SU-DHL-6 (cell line): ENCODE results near the gene C17orf114.

Source experiments
- H2AFZ ChIP-seq: fragments of 200-600 bp; sonication (generic); 2 replicates; pipeline ENCODE4 v1.6.1; 2014; ENCODE audit warnings: low read depth, mild to moderate bottlenecking, moderate library complexity, mixed read lengths, antibody characterized with exemption, low read length; ENCODE audit not compliant: severe bottlenecking
- H3F3A ChIP-seq: fragments of 200-600 bp; shearing (Covaris generic); 2 replicates; pipeline ENCODE4 v1.6.0; 2016; ENCODE audit warnings: antibody characterized with exemption, mild to moderate bottlenecking; ENCODE audit not compliant: insufficient read depth
- H3K27ac ChIP-seq: fragments of 200-600 bp; sonication (generic); 2 replicates; pipeline ENCODE4 v1.5.1; 2016; ENCODE audit warnings: low read depth, mild to moderate bottlenecking, low read length, moderate library complexity, mixed read lengths
- H3K27me3 ChIP-seq: fragments of 200-600 bp; sonication (generic), shearing (Covaris generic); 2 replicates; pipeline ENCODE4 v1.6.0; 2014; ENCODE audit warnings: mild to moderate bottlenecking, low read length
- H3K36me3 ChIP-seq: fragments of 200-600 bp; sonication (generic); 2 replicates; pipeline ENCODE4 v1.6.1; 2014; ENCODE audit warnings: mild to moderate bottlenecking, low read length, mixed read lengths
- H3K4me2 ChIP-seq: fragments of 300-600, 200-600 bp; shearing (Covaris generic), sonication (generic); 2 replicates; pipeline ENCODE4 v1.6.0; 2014; ENCODE audit warnings: low read length, low read depth, mild to moderate bottlenecking; ENCODE audit not compliant: poor library complexity, severe bottlenecking
- H3K4me3 ChIP-seq: fragments of 200-600 bp; sonication (generic); 2 replicates; pipeline ENCODE4 v1.5.1; 2014; ENCODE audit warnings: antibody characterized with exemption, low read length, mild to moderate bottlenecking, mixed read lengths; ENCODE audit not compliant: insufficient read depth, poor library complexity, severe bottlenecking
- H3K79me2 ChIP-seq: fragments of 200-600 bp; sonication (generic); 2 replicates; pipeline ENCODE4 v1.6.1; 2014; ENCODE audit warnings: mild to moderate bottlenecking, low read length, moderate library complexity; ENCODE audit not compliant: insufficient read depth
- H3K9ac ChIP-seq: fragments of 200-600 bp; sonication (generic); 2 replicates; pipeline ENCODE4 v1.7.0; 2014; ENCODE audit warnings: mild to moderate bottlenecking, low read length
- H3K9me2 ChIP-seq: fragments of 200-600 bp; sonication (generic); replicated peaks from 2 replicates; pipeline ENCODE4 v1.6.1; 2014; ENCODE audit warnings: low read length; ENCODE audit not compliant: insufficient read depth
- H3K9me3 ChIP-seq: fragments of 200-600 bp; sonication (generic); 2 replicates; pipeline ENCODE4 v1.6.1; 2014; ENCODE audit warnings: low read length, mixed read lengths; ENCODE audit not compliant: insufficient read depth
- H4K20me1 ChIP-seq: fragments of 200-600 bp; sonication (generic); 2 replicates; pipeline ENCODE4 v1.6.1; 2014; ENCODE audit warnings: low read depth, mild to moderate bottlenecking, antibody characterized with exemption, low read length, moderate library complexity, mixed read lengths
- EZH2phosphoT487 ChIP-seq: fragments of 200-600 bp; sonication (generic), shearing (Covaris generic); conservative IDR thresholded peaks from 2 replicates; pipeline ENCODE4 v1.6.1; 2018; ENCODE audit warnings: mild to moderate bottlenecking, antibody characterized with exemption, low read length, moderate library complexity, mixed read lengths
- TF ChIP-seq, protein P1 (sequence below): fragments of 200-600 bp; sonication (generic); IDR thresholded peaks from one replicate; pipeline ENCODE4 v1.5.1; 2017; ENCODE audit warnings: antibody characterized with exemption, mild to moderate bottlenecking, low read length, moderate library complexity; ENCODE audit not compliant: insufficient read depth, poor library complexity, severe bottlenecking

The C17orf114 gene

DNA sequence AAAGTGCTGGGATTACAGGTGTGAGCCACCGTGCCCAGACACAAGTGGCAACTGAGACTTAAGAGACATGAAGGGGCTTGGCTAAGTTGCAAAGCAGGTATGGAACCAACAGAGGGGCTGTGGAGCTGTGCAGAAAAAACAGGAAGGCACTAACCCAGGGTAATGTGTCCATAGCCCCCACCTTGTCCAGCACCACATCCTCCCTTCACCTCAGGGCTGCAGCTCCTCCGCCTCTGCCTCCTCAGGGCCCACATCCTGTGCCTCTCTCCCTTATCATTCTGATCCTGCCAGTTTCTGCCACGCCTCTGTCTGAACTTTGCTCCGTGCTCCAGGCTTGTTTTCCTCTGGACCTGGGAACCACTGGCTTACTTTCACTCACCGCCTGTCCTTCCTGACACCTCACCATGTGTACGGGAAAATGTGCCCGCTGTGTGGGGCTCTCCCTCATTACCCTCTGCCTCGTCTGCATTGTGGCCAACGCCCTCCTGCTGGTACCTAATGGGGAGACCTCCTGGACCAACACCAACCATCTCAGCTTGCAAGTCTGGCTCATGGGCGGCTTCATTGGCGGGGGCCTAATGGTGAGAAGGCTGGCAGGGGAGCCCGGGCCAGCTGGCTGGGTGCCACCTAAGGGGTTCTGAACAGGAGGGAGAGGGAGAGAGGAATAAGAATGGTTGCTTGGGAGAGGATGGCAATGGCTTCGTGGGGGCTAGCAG is 30.5 kb downstream of the C17orf114 start, which contains the start of gene TM4SF5:
TM4SF5 (plus strand) TSS at position 368 of the 716 bp plus-strand sequence; CDS start at position 405, 37 bp downstream.
- no peaks in the 10 kb centered on the region for H3K36me3 ChIP-seq
- TF ChIP-seq, protein P1, sequence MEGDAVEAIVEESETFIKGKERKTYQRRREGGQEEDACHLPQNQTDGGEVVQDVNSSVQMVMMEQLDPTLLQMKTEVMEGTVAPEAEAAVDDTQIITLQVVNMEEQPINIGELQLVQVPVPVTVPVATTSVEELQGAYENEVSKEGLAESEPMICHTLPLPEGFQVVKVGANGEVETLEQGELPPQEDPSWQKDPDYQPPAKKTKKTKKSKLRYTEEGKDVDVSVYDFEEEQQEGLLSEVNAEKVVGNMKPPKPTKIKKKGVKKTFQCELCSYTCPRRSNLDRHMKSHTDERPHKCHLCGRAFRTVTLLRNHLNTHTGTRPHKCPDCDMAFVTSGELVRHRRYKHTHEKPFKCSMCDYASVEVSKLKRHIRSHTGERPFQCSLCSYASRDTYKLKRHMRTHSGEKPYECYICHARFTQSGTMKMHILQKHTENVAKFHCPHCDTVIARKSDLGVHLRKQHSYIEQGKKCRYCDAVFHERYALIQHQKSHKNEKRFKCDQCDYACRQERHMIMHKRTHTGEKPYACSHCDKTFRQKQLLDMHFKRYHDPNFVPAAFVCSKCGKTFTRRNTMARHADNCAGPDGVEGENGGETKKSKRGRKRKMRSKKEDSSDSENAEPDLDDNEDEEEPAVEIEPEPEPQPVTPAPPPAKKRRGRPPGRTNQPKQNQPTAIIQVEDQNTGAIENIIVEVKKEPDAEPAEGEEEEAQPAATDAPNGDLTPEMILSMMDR, result no peak
- TF ChIP-seq EZH2phosphoT487, result no peak
- H3K27me3 ChIP-seq, result no peaks in the 10 kb centered on the region
- no peak within 1 kb of the TSS for H2AFZ ChIP-seq
- no peaks in the 10 kb centered on the region for H3K9me3 ChIP-seq
- H3K9me2 ChIP-seq, result no peaks in the 10 kb centered on the region
- no peaks in the 10 kb centered on the region for H4K20me1 ChIP-seq
- no peak within 1 kb of the TSS for H3K4me3 ChIP-seq
- H3K4me2 ChIP-seq, result no peak within 1 kb of the TSS
- H3K79me2 ChIP-seq, result no peaks in the 10 kb centered on the region
- no peaks in the 10 kb centered on the region for H3F3A ChIP-seq
- H3K27ac ChIP-seq, result no peak within 1 kb of the TSS
- H3K9ac ChIP-seq, result no peak within 1 kb of the TSS

DNA sequence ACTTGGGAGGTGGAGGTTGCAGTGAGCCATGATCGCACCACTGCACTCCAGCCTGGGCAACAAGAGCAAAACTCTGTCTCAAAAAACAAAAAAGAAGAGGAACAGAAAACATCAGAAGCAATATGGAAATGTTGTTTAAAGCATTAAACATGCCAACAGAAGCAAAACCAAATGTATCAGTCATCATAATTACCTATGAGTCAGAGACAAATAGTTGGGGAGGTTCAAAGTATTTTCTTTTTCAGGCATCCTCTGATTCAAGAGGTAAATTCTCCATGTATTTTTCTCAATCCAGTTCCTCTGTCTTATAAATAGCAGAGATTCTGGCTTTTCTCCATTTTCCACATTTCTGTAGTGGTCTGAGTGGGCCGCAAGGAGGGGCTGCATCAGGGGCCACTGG is 32.5 kb downstream of the C17orf114 start:
- no peaks in the 10 kb centered on the region for H3K9me2 ChIP-seq
- no peak overlapping the region for H3K4me3 ChIP-seq
- no peak for TF ChIP-seq EZH2phosphoT487
- TF ChIP-seq, protein P1, result no peak
- H3K9ac ChIP-seq, result no peak overlapping the region
- H4K20me1 ChIP-seq, result no peaks in the 10 kb centered on the region
- no peaks in the 10 kb centered on the region for H3K79me2 ChIP-seq
- no peak overlapping the region for H2AFZ ChIP-seq
- no peaks in the 10 kb centered on the region for H3K9me3 ChIP-seq
- H3K36me3 ChIP-seq, result no peaks in the 10 kb centered on the region
- H3K4me2 ChIP-seq, result no peak overlapping the region
- H3K27ac ChIP-seq, result no peak overlapping the region
- H3K27me3 ChIP-seq, result no peaks in the 10 kb centered on the region
- H3F3A ChIP-seq, result no peaks in the 10 kb centered on the region

DNA sequence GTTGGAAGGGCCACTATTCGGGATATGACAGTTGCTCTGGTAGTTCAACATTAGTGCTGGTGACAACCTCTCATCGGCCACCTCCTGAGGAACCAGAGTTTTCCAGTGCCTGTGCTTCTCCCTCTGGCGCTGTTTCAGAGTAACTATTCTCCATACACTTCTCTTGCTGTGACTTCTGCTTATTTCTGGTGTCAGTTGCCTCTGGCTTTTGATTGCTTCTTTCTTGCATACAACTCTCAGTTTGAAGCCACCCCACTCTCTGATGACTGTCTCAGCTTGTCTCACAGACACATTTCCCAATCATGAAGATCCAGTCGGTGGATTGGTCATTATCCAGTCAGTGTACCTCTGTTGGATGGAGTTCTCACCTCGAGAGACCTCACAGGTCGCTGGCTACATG is 33.8 kb downstream of the C17orf114 start:
- Histone ChIP-seq H3K4me2 (no peak overlapping the region), H3K27ac (no peak overlapping the region), H3K79me2 (no peaks in the 10 kb centered on the region), H3F3A (no peaks in the 10 kb centered on the region), H3K9ac (no peak overlapping the region), H3K27me3 (no peaks in the 10 kb centered on the region), H2AFZ (no peak overlapping the region), H3K9me3 (no peaks in the 10 kb centered on the region), H3K9me2 (no peaks in the 10 kb centered on the region), H4K20me1 (no peaks in the 10 kb centered on the region), H3K4me3 (no peak overlapping the region), H3K36me3 (no peaks in the 10 kb centered on the region)
- TF ChIP-seq, protein P1, result no peak
- no peak for TF ChIP-seq EZH2phosphoT487
